IPS-NIHi7 (cell line): ENCODE measurements around the gene SLC16A9.

Experiments used
- DNase-seq: peaks from one replicate; pipeline ENCODE4 v3.0.0; 2012; ENCODE audit warnings: mixed read lengths; ENCODE audit errors: extremely low spot score

Gene SLC16A9

GRCh38 chr10:59718257-59718656, 8.6 kb upstream of the SLC16A9 start:
- no peak for DNase-seq

GRCh38 chr10:59713196-59713821, 3.7 kb upstream of the SLC16A9 start:
- no peak for DNase-seq

GRCh38 chr10:59711871-59712494, 2.3 kb upstream of the SLC16A9 start:
- no peak for DNase-seq

GRCh38 chr10:59708816-59709394, 745 bp downstream of the SLC16A9 start:
- peak; percentile 59 for DNase-seq

GRCh38 chr10:59706851-59707797, 2.5 kb downstream of the SLC16A9 start:
- no peak for DNase-seq

- no peak for DNase-seq
These were observed 3.7 kb downstream of the SLC16A9 start for GRCh38 chr10:59705931-59706330.

GRCh38 chr10:59704630-59705029, 5.0 kb downstream of the SLC16A9 start:
- DNase-seq: no peak

GRCh38 chr10:59702347-59702746, 7.3 kb downstream of the SLC16A9 start:
- DNase-seq: no peak

GRCh38 chr10:59700709-59701108, 8.9 kb downstream of the SLC16A9 start:
- peak; percentile 57 for DNase-seq

GRCh38 chr10:59698326-59698725, 11.3 kb downstream of the SLC16A9 start:
- DNase-seq: no peak

GRCh38 chr10:59695637-59696036, 14.0 kb downstream of the SLC16A9 start:
- DNase-seq: no peak

GRCh38 chr10:59694936-59695335, 14.7 kb downstream of the SLC16A9 start:
- DNase-seq: no peak

- DNase-seq: no peak
These were observed 17.5 kb downstream of the SLC16A9 start for GRCh38 chr10:59692113-59692512.

- no peak for DNase-seq
These were observed 20.7 kb downstream of the SLC16A9 start for GRCh38 chr10:59688921-59689351.

- no peak for DNase-seq
These were observed 22.0 kb downstream of the SLC16A9 start for GRCh38 chr10:59687657-59688056.

GRCh38 chr10:59684006-59684405, 25.6 kb downstream of the SLC16A9 start:
- DNase-seq: no peak

GRCh38 chr10:59682986-59683937, 26.4 kb downstream of the SLC16A9 start:
- no peak for DNase-seq

- no peak for DNase-seq
These were observed 29.5 kb downstream of the SLC16A9 start for GRCh38 chr10:59680199-59680598.

- no peak for DNase-seq
These were observed 30.8 kb downstream of the SLC16A9 start for GRCh38 chr10:59678884-59679301.

GRCh38 chr10:59677253-59677831, 32.3 kb downstream of the SLC16A9 start:
- no peak for DNase-seq

- DNase-seq: peak; percentile 26
These were observed 33.8 kb downstream of the SLC16A9 start for GRCh38 chr10:59675812-59676211.
